ENCODE results near the gene AKIP1.

- TF ChIP-seq POLR2A (IDR thresholded peaks at IDR 0.05; ENCODE audit: low read depth, low read length): no peak
- no peak for TF ChIP-seq GATA2 (IDR thresholded peaks at IDR 0.05; ENCODE audit: insufficient read depth, insufficient read length, low read depth, low read length)
- TF ChIP-seq POLR2AphosphoS5 (IDR thresholded peaks at IDR 0.05; ENCODE audit: insufficient read depth, low read depth, low read length): no peak
- TF ChIP-seq CTCF (IDR thresholded peaks at IDR 0.05; ENCODE audit: extremely low read depth in 1 of 2, insufficient read depth in 1 of 2, low read depth in 1 of 2, low read length in 2 of 2): no peak
- TF ChIP-seq EZH2 (IDR thresholded peaks at IDR 0.05; ENCODE audit: borderline replicate concordance, low read depth, low read length, severe bottlenecking): no peak
- no peak for TF ChIP-seq MYC (IDR thresholded peaks at IDR 0.05; ENCODE audit: low read depth, low read length)
- TF ChIP-seq MAX (IDR thresholded peaks at IDR 0.05; ENCODE audit: insufficient read depth, insufficient read length): peak; percentile 52
- no peak for TF ChIP-seq FOS (IDR thresholded peaks at IDR 0.05; ENCODE audit: borderline replicate concordance, insufficient read depth, low read length)
Observed at GRCh38 chr11:8871171-8871775, 39.7 kb upstream of the AKIP1 start.
